Testis (tissue), 3 donors: ENCODE results near the gene SELENOS. TPM values are rescaled to one million over a fixed set of nuclear protein-coding genes. Genes with fewer than 3 reads are reported as not detected.

ENCODE experiments used
- DNase-seq: peaks from one replicate; pipeline ENCODE4 v3.0.0-alpha.2; 2019
- H3K27ac ChIP-seq, 2 donors: fragments of 200-600 bp; sonication (generic); one replicate each; pipeline ENCODE4 v1.5.1; 2019
- H3K27me3 ChIP-seq: fragments of 200-600 bp; sonication (generic); one replicate; pipeline ENCODE4 v1.5.1; 2019
- H3K36me3 ChIP-seq: fragments of 200-600 bp; sonication (generic); one replicate; pipeline ENCODE4 v1.5.1; 2017; ENCODE audit warnings: low read depth; ENCODE audit errors: missing control alignments
- H3K4me1 ChIP-seq: fragments of 200-600 bp; sonication (generic); one replicate; pipeline ENCODE4 v1.5.1; 2019
- H3K4me3 ChIP-seq, 2 donors: fragments of 200-600 bp; sonication (generic); one replicate each; pipeline ENCODE4 v1.5.1; 2017 to 2019
- H3K9me3 ChIP-seq: fragments of 200-600 bp; sonication (generic); one replicate; pipeline ENCODE4 v1.5.1; 2017
- POLR2A ChIP-seq: fragments of 450-650 bp; IDR thresholded peaks from one replicate; pipeline ENCODE4 v1.6.1; 2017; ENCODE audit warnings: antibody characterized with exemption, mild to moderate bottlenecking, moderate library complexity
- WGBS, 2 donors: methylation state at CpG; one replicate each; pipeline ENCODE4 v1.1.5; 2018; 5-methylcytosine and 5-hydroxymethylcytosine counted together
- intact Hi-C: fragments of 100-400 bp; cut with DNase I; formaldehyde crosslinking; loops from one replicate; pipeline ENCODE4 v1.15.1; 2023; ENCODE audit warnings: low total_unique reads
- polyA plus RNA-seq: library from polyadenylated mRNA; stranded (reverse); fragments of 350-450 nt; fragmentation: Illumina TruSeq; extraction: RNeasy Lipid Tissue Mini Kit (QIAGEN cat#74804); gene quantifications from one replicate; pipeline ENCODE4 v1.2.3, GENCODE V29; 2014; ENCODE audit warnings: low read depth, low replicate concordance; ENCODE audit not compliant: insufficient read depth
- total RNA-seq, 2 donors: library from RNA; depleted of rRNA; stranded (reverse); fragments of >200 nt; gene quantifications; one replicate each; pipeline ENCODE4 v1.2.3, GENCODE V29; 2016
- TF ChIP-seq, protein P1 (sequence below), 3 experiments: fragments of 450-650 bp in 2 of 3; fragments of 200-600 bp in 1 of 3; sonication (generic) in 1 of 3; IDR thresholded peaks; one replicate each; pipeline ENCODE4 v1.5.1; 2016 to 2019; ENCODE audit warnings: antibody characterized with exemption in 3 of 3, mild to moderate bottlenecking in 2 of 3, moderate library complexity in 1 of 3

Gene SELENOS
- total and polyA plus RNA-seq, 3 donors from 2014 or later: 128 to 178 (median 134) TPM

DNA sequence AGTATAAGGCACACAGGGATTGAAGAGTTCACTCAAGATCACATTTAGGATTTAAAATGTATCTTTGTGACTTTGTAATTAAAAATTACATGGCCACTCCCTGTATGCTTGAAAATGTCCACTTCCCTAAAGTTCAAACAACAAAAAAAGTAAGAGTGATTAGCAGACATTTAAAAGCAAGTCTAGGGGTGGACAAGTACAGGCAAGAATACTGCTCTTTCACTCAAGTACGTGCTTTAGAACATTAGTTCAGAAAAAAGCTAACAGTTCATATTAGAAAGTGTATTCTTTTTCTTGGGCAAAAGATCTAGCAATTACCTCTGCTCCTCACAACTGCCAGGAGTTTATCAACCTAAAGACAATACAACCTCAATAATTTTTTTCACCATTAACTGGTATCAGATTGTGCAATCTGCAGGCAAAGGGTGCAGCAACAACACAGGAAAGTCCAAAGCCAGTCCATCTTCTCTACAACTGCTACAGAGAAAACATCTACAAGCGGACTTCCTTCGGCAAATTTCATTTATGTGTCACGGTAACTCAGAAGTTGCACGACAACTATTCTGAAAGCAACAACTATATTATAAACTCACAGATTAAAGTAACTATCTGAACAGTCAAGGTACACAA, 43.5 kb downstream of the SELENOS start:
- H3K27ac ChIP-seq: peak overlapping the region; percentile 21 to 64
- intact Hi-C loops: no loop called here
- TF ChIP-seq, protein P1, sequence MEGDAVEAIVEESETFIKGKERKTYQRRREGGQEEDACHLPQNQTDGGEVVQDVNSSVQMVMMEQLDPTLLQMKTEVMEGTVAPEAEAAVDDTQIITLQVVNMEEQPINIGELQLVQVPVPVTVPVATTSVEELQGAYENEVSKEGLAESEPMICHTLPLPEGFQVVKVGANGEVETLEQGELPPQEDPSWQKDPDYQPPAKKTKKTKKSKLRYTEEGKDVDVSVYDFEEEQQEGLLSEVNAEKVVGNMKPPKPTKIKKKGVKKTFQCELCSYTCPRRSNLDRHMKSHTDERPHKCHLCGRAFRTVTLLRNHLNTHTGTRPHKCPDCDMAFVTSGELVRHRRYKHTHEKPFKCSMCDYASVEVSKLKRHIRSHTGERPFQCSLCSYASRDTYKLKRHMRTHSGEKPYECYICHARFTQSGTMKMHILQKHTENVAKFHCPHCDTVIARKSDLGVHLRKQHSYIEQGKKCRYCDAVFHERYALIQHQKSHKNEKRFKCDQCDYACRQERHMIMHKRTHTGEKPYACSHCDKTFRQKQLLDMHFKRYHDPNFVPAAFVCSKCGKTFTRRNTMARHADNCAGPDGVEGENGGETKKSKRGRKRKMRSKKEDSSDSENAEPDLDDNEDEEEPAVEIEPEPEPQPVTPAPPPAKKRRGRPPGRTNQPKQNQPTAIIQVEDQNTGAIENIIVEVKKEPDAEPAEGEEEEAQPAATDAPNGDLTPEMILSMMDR (IDR thresholded peaks at IDR 0.05): no peak
- no peak overlapping the region for H3K4me3 ChIP-seq
- H3K4me1 ChIP-seq: peaks cover 22% of the 10 kb centered on the region
- 63 to 74% methylated on average over 5 of the region's 5 CpGs for WGBS, 2 donors
- no peaks in the 10 kb centered on the region for H3K36me3 ChIP-seq
- no peak for DNase-seq
- H3K9me3 ChIP-seq: no peaks in the 10 kb centered on the region
- H3K27me3 ChIP-seq: no peaks in the 10 kb centered on the region

DNA sequence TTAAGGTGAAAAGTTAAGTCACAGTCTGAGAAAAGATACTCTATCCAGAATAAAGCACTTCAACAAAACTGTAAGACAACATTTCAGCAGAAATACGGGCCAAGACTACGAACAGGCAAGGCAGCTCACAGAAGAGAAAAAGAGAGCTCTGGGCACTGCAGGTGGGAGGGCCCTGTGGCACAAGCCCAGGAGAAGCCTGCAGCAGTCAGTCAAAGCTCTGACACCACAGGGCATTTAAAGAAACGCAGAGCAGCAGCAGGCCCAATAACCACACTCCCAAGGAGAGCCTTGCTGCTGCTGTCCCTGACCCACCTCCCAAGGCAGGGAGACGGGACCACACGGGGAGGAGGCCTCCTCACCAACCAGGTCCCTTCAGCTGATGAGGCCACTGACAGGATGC, 44.6 kb downstream of the SELENOS start:
- Histone ChIP-seq H3K36me3 (no peaks in the 10 kb centered on the region), H3K9me3 (no peaks in the 10 kb centered on the region), H3K4me1 (peaks cover 16% of the 10 kb centered on the region), H3K4me3 (no peak overlapping the region), H3K27ac (peak overlapping the region; percentile 21 to 64), H3K27me3 (no peaks in the 10 kb centered on the region)
- TF ChIP-seq, protein P1 (IDR thresholded peaks at IDR 0.05): no peak
- TF ChIP-seq POLR2A: no peak
- intact Hi-C loops: no loop called here
- DNase-seq: no peak
- 56 to 73% methylated on average over 5 of the region's 5 CpGs for WGBS, 2 donors

DNA sequence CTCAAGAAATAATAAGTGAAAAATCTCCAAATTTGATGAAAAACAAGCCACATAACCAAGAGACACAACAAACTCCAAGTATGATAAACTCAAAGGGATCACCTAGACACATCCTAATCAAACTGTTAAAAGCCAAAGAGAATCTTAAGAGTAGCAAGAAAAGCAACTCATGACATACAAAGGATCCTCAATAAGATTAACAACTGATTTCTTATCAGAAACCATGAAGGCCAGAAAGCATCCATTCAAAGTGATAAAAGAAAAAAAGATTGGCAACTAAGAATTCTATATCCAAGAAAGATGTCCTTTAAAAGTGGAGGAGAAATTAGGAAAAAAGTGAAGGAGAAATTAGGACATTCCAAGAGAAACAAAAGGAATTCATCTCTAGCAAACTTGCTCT, 49.0 kb downstream of the SELENOS start:
- Histone ChIP-seq H3K27me3 (no peaks in the 10 kb centered on the region), H3K4me3 (no peak overlapping the region), H3K27ac (no peak overlapping the region), H3K36me3 (no peaks in the 10 kb centered on the region), H3K9me3 (no peaks in the 10 kb centered on the region), H3K4me1 (peaks cover 16% of the 10 kb centered on the region)
- TF ChIP-seq, protein P1 (IDR thresholded peaks at IDR 0.05): no peak
- no peak for TF ChIP-seq POLR2A
- intact Hi-C loops: no loop called here
- DNase-seq: no peak

DNA sequence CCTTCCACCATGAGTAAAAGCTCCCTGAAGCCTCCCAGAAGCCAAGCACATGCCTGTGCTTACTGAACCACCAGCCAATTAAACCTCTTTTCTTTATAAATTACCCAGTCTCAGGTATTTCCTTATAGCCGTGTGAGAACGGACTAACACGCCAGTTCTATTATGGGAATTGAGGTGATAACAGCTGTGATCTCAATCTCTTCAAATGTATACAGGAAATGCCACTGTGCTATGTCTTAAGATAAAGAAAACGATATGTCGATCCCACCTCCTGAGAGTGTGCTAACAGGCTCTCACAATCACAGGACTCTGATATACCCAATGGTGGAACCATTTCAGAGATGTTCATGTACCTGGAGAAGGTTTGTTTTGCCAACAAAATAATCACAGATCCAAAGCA, 51.6 kb downstream of the SELENOS start:
- DNase-seq: no peak
- H3K4me1 ChIP-seq: peaks cover 13% of the 10 kb centered on the region
- no peaks in the 10 kb centered on the region for H3K27me3 ChIP-seq
- WGBS, 2 donors: 86 to 95% methylated on average over 5 of the region's 5 CpGs
- H3K27ac ChIP-seq: no peak overlapping the region
- no peak overlapping the region for H3K4me3 ChIP-seq
- no peaks in the 10 kb centered on the region for H3K9me3 ChIP-seq
- H3K36me3 ChIP-seq: no peaks in the 10 kb centered on the region
- TF ChIP-seq, protein P1 (IDR thresholded peaks at IDR 0.05): no peak
- no peak for TF ChIP-seq POLR2A
- intact Hi-C loops: no loop called here

Other genes with a start within 250 kb of the SELENOS start
- gene CHSY1, start 25.4 kb downstream of the SELENOS start, total RNA-seq: 10 to 100 TPM; 31.1 to 36.1 TPM
- gene CHSY1, start 25.4 kb downstream of the SELENOS start, polyA plus RNA-seq: 20.0 TPM
- 10 to 100 TPM; 91.0 to 91.1 TPM for gene SNRPA1, start 17.8 kb upstream of the SELENOS start, total RNA-seq
- gene SNRPA1, start 17.8 kb upstream of the SELENOS start, polyA plus RNA-seq: 121 TPM
- gene PCSK6, start 212.2 kb upstream of the SELENOS start, total RNA-seq: 100 to 1,000 TPM in 1 of 2 donors, 10 to 100 TPM in 1; 95.4 to 156 TPM
- 43.9 TPM for gene PCSK6, start 212.2 kb upstream of the SELENOS start, polyA plus RNA-seq